Left renal pelvis (tissue), 4 donors: Measurements from ENCODE around the gene MME. TPM values are rescaled to one million over a fixed set of nuclear protein-coding genes. Genes with fewer than 3 reads are reported as not detected.
"Not testable (repeated sequence)": the region's sequence is repeated elsewhere in the genome, so short reads cannot be mapped to it uniquely, and the experiment has no call there.

Experiments
- DNase-seq, 4 donors: peaks; one replicate each; pipeline ENCODE4 v3.0.0-alpha.2; 2013; ENCODE audit warnings: low read depth in 4 of 4, low spot score in 3 of 4
- polyA plus RNA-seq, 4 donors: library from polyadenylated mRNA; unstranded; fragments of 120-200 nt; gene quantifications; one replicate each; pipeline ENCODE4 v1.2.1, GENCODE V29; 2013; ENCODE audit not compliant: insufficient read length in 4 of 4

Gene MME
- polyA plus RNA-seq, 4 donors = 21.9 to 433 (median 413) TPM

GRCh38 chr3:155189478-155189877 lies 109.4 kb downstream of the MME start:
- DNase-seq = no peak

GRCh38 chr3:155190691-155191090 lies 110.6 kb downstream of the MME start:
- DNase-seq = no peak

- DNase-seq = no peak
Measured at GRCh38 chr3:155192957-155193746, 113.0 kb downstream of the MME start.

GRCh38 chr3:155193868-155194267 lies 113.7 kb downstream of the MME start:
- DNase-seq = no peak

GRCh38 chr3:155194973-155195957 lies 115.1 kb downstream of the MME start:
- no peak for DNase-seq

- DNase-seq = no peak
Measured at GRCh38 chr3:155196131-155197021, 116.3 kb downstream of the MME start.

GRCh38 chr3:155197786-155198185 lies 117.7 kb downstream of the MME start:
- DNase-seq = no peak

GRCh38 chr3:155202626-155203025 lies 122.5 kb downstream of the MME start:
- no peak for DNase-seq

- DNase-seq = no peak
Measured at GRCh38 chr3:155204851-155205250, 124.7 kb downstream of the MME start.

GRCh38 chr3:155208183-155208800 lies 128.2 kb downstream of the MME start:
- DNase-seq = no peak

GRCh38 chr3:155210736-155211135 lies 130.6 kb downstream of the MME start:
- DNase-seq = no peak

GRCh38 chr3:155211266-155211665 lies 131.1 kb downstream of the MME start:
- no peak for DNase-seq

GRCh38 chr3:155211940-155212339 lies 131.8 kb downstream of the MME start:
- DNase-seq = no peak

- DNase-seq = not testable (repeated sequence)
Measured at GRCh38 chr3:155216007-155216406, 135.9 kb downstream of the MME start.

- DNase-seq = no peak
Measured at GRCh38 chr3:155217591-155217990, 137.5 kb downstream of the MME start.

GRCh38 chr3:155218462-155218861 lies 138.3 kb downstream of the MME start:
- no peak for DNase-seq

GRCh38 chr3:155219106-155219505 lies 139.0 kb downstream of the MME start:
- no peak for DNase-seq

- no peak for DNase-seq
Measured at GRCh38 chr3:155225417-155225816, 145.3 kb downstream of the MME start.

GRCh38 chr3:155227141-155227540 lies 147.0 kb downstream of the MME start:
- no peak for DNase-seq

GRCh38 chr3:155228676-155229075 lies 148.6 kb downstream of the MME start:
- no peak for DNase-seq
